ENCODE results near the gene NAA25. TPM values are rescaled to one million over a fixed set of nuclear protein-coding genes. Genes with fewer than 3 reads are reported as not detected.

Gene NAA25
- total RNA-seq, 2 donors from 2014 or later: 15.5 to 24.0 TPM

DNA sequence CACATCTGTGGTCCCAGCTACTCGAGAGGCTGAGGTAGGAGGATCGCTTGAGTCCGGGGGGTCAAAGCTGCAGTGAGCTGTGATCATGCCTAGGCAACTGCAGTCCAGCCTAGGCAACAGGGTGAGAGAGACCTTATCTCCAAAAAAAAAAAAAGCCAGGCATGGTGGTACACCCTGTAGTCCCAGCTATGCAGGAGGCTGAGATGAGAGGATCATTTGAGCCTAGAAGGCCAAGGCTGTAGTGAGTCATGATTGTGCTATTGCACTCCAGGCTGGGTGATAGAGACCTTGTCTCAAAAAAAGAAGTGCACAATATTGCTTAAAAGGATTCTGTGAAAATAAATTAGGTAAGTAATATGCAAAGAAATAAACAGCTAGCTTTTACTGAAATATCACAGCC, 17.0 kb downstream of the NAA25 start:
- WGBS: 95% methylated on average over 3 of the region's 3 CpGs
- no peak for DNase-seq (ENCODE audit: low spot score)
- Histone ChIP-seq H3K4me3 (no peak overlapping the region), H3K9me3 (no peaks in the 10 kb centered on the region), H3K36me3 (peaks cover 0 to 5% of the 10 kb centered on the region in 2 donors), H3K27ac (no peak overlapping the region), H3K27me3 (replicated peaks; ENCODE audit: insufficient read depth) (no peaks in the 10 kb centered on the region), H3K4me1 (replicated peaks) (no peaks in the 10 kb centered on the region)
- no peak for TF ChIP-seq POLR2AphosphoS5 (IDR thresholded peaks at IDR 0.05)
- no peak for TF ChIP-seq POLR2A (IDR thresholded peaks at IDR 0.05)
- TF ChIP-seq, protein P1, sequence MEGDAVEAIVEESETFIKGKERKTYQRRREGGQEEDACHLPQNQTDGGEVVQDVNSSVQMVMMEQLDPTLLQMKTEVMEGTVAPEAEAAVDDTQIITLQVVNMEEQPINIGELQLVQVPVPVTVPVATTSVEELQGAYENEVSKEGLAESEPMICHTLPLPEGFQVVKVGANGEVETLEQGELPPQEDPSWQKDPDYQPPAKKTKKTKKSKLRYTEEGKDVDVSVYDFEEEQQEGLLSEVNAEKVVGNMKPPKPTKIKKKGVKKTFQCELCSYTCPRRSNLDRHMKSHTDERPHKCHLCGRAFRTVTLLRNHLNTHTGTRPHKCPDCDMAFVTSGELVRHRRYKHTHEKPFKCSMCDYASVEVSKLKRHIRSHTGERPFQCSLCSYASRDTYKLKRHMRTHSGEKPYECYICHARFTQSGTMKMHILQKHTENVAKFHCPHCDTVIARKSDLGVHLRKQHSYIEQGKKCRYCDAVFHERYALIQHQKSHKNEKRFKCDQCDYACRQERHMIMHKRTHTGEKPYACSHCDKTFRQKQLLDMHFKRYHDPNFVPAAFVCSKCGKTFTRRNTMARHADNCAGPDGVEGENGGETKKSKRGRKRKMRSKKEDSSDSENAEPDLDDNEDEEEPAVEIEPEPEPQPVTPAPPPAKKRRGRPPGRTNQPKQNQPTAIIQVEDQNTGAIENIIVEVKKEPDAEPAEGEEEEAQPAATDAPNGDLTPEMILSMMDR (IDR thresholded peaks at IDR 0.05): no peak
- intact Hi-C loops (cut with DNase I): no loop called here

DNA sequence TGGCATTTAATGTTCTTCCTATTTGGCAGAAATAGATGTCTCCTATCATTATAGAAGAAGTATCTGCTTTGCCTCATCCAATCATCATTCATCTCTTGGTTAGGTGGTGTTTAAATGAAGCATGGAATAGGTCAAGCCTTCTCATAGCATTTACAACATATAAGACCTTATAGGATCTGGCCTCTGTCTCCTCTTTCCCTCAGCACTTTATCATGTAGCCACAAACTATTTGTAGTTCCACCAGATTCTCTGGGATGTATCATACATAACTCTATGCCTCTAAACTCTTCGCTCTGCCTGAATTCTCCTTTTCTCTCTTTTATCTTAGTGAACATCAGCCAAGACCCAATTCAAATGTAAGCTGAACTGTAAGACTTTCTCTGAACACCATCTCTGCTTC, 20.7 kb downstream of the NAA25 start:
- Histone ChIP-seq H3K27me3 (replicated peaks; ENCODE audit: insufficient read depth) (no peaks in the 10 kb centered on the region), H3K27ac (no peak overlapping the region), H3K4me3 (no peak overlapping the region), H3K36me3 (peaks cover 5 to 7% of the 10 kb centered on the region in 2 donors), H3K4me1 (replicated peaks) (no peaks in the 10 kb centered on the region), H3K9me3 (no peaks in the 10 kb centered on the region)
- 85% methylated on average over 1 of the region's 1 CpG for WGBS
- intact Hi-C loops (cut with DNase I): no loop called here
- DNase-seq (ENCODE audit: low spot score): no peak
- TF ChIP-seq POLR2A (IDR thresholded peaks at IDR 0.05): no peak
- TF ChIP-seq, protein P1 (IDR thresholded peaks at IDR 0.05): no peak
- no peak for TF ChIP-seq POLR2AphosphoS5 (IDR thresholded peaks at IDR 0.05)

DNA sequence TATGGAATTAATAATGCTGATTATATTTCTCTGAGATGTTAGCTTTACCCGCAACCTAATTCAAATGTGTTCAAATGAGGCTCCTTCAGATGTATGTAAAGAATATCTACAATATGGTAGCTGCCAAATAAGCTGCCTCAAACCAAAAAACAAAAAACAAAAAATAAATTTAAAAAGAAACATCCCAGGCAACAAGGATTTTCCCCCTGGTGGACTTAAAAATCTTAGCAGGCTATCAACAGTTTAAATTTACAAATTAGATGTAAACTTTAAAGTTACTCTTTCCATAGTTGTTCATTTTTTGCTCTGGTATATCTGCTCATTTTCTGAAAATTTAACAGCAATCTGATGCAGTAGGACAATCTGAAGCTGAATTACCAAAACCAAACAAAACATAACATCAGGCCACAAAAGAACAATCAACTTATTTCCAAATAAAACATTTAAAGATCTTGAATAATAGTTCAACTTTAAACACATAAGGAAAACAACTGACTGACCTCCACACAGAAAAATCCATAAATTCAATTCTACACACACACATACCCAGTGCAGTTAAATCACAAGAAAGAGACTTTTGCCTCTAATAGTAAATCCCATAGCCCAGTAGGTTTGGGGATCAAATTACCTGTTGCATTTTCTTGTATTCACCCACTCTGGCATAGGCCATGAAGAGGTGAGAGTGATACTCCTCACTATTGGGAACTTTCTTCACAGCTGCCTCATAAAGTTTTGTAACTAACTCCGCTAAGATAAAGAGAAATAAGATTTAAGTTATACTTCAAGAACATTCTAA, 21.3 kb downstream of the NAA25 start:
- Histone ChIP-seq H3K4me1 (replicated peaks) (no peaks in the 10 kb centered on the region), H3K36me3 (peaks cover 4 to 7% of the 10 kb centered on the region in 2 donors)

DNA sequence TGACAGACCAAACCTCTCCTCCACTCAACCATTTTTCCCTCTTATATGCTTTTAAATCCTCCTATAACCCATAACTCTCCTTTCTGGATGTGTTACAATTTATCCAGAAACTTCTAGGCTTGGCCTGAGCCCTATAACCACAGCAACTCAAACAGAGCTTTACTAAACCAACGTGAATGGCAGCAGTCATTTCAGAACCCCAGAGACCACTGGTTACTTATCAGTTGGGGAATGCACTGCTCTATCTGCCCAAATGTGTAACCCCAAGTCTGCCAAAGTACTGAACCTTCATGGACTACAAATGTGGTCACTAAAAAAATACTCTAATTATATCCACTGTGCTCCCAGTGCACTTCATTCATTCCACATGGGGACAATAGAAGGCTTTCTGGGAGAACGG, 42.0 kb downstream of the NAA25 start:
- no peak overlapping the region for H3K27ac ChIP-seq
- TF ChIP-seq, protein P1 (IDR thresholded peaks at IDR 0.05): no peak
- TF ChIP-seq POLR2AphosphoS5 (IDR thresholded peaks at IDR 0.05): no peak
- no peak for TF ChIP-seq POLR2A (IDR thresholded peaks at IDR 0.05)
- DNase-seq (ENCODE audit: low spot score): no peak
- H3K4me3 ChIP-seq: no peak overlapping the region
- no peaks in the 10 kb centered on the region for H3K4me1 ChIP-seq (replicated peaks)
- H3K36me3 ChIP-seq: peaks cover 4 to 19% of the 10 kb centered on the region in 2 donors
- no peaks in the 10 kb centered on the region for H3K27me3 ChIP-seq (replicated peaks; ENCODE audit: insufficient read depth)
- intact Hi-C loops (cut with DNase I): no loop called here
- no peaks in the 10 kb centered on the region for H3K9me3 ChIP-seq
- WGBS: 90% methylated on average over 2 of the region's 2 CpGs

More for the DNA sequence above, 21.3 kb downstream of the NAA25 start:
- H3K27ac ChIP-seq: no peak overlapping the region
- intact Hi-C loops (cut with DNase I): no loop called here
- no peaks in the 10 kb centered on the region for H3K9me3 ChIP-seq
- WGBS: 86% methylated on average over 2 of the region's 2 CpGs
- H3K4me3 ChIP-seq: no peak overlapping the region
- TF ChIP-seq, protein P1 (IDR thresholded peaks at IDR 0.05): no peak
- TF ChIP-seq POLR2AphosphoS5 (IDR thresholded peaks at IDR 0.05) (no peak), POLR2A (IDR thresholded peaks at IDR 0.05) (no peak)
- no peaks in the 10 kb centered on the region for H3K27me3 ChIP-seq (replicated peaks; ENCODE audit: insufficient read depth)
- DNase-seq (ENCODE audit: low spot score): no peak

DNA sequence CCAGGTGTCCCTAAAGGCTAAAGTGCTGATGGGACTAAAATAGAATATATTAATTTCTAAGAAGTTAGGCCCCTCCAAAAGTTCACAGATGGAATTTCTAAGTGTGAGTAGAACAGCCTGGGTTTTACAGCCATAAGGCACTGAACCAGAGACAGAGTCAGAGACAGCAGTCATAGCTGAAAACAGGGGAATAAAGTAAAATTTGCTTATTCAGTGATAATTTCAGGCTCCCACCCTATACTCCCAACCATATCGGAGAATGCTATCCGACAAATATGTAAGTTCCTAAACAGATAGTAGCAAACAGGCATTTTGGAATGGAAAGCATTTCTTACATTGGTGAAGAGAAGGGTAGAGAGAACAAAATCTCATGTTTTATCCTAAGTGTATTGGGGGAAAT, 45.3 kb downstream of the NAA25 start:
- Histone ChIP-seq H3K9me3 (no peaks in the 10 kb centered on the region), H3K27me3 (replicated peaks; ENCODE audit: insufficient read depth) (no peaks in the 10 kb centered on the region), H3K27ac (no peak overlapping the region), H3K36me3 (peaks cover 0 to 15% of the 10 kb centered on the region in 2 donors), H3K4me3 (no peak overlapping the region), H3K4me1 (replicated peaks) (no peaks in the 10 kb centered on the region)
- intact Hi-C loops (cut with DNase I): no loop called here
- WGBS: 99% methylated on average over 2 of the region's 2 CpGs
- no peak for DNase-seq (ENCODE audit: low spot score)
- TF ChIP-seq, protein P1 (IDR thresholded peaks at IDR 0.05): no peak
- no peak for TF ChIP-seq POLR2A (IDR thresholded peaks at IDR 0.05)
- no peak for TF ChIP-seq POLR2AphosphoS5 (IDR thresholded peaks at IDR 0.05)

Measured in prostate gland (tissue), 2 donors.